Ishikawa (cell line): ENCODE measurements around the gene MACF1.

Experiments used
- EGR1 ChIP-seq: IDR thresholded peaks from 2 replicates; pipeline ENCODE4 v1.6.1; 2012
- RAD21 ChIP-seq: IDR thresholded peaks from 2 replicates; pipeline ENCODE4 v1.6.1; 2012; ENCODE audit warnings: low read depth
- TAF1 ChIP-seq: IDR thresholded peaks from 2 replicates; pipeline ENCODE4 v1.6.1; 2012; ENCODE audit warnings: low read depth, mild to moderate bottlenecking
- TCF12 ChIP-seq: IDR thresholded peaks from 2 replicates; pipeline ENCODE4 v1.6.1; 2012; ENCODE audit warnings: low read depth
- YY1 ChIP-seq: IDR thresholded peaks from 2 replicates; pipeline ENCODE4 v1.6.1; 2012; ENCODE audit warnings: low read depth
- TF ChIP-seq, protein P1 (sequence below): IDR thresholded peaks from 2 replicates; pipeline ENCODE4 v1.6.1; 2012; ENCODE audit warnings: low read depth, mild to moderate bottlenecking

DNA sequence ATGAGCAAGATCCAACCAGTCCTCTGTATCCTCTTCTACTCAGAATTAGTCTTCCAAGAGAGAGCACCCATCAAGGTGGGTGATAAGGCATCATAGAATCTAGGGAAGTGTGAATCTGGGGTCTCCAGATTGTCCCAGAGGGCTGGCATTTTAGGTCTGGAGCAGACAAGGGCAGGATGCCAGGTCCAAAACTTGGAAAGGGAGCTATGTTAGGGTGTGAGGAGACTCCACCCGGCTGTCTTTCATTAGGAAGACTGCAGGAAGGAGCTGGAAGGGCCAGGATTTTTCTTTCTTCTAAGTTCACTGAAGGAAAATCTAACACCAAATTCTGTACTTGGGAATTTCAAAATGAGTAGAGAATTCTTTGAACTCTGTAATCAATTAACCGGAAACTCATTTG lies 200.9 kb downstream of the MACF1 start:
- TF ChIP-seq YY1 = no peak
- no peak for TF ChIP-seq TAF1
- TF ChIP-seq EGR1 = no peak
- TF ChIP-seq TCF12 = no peak
- TF ChIP-seq, protein P1, sequence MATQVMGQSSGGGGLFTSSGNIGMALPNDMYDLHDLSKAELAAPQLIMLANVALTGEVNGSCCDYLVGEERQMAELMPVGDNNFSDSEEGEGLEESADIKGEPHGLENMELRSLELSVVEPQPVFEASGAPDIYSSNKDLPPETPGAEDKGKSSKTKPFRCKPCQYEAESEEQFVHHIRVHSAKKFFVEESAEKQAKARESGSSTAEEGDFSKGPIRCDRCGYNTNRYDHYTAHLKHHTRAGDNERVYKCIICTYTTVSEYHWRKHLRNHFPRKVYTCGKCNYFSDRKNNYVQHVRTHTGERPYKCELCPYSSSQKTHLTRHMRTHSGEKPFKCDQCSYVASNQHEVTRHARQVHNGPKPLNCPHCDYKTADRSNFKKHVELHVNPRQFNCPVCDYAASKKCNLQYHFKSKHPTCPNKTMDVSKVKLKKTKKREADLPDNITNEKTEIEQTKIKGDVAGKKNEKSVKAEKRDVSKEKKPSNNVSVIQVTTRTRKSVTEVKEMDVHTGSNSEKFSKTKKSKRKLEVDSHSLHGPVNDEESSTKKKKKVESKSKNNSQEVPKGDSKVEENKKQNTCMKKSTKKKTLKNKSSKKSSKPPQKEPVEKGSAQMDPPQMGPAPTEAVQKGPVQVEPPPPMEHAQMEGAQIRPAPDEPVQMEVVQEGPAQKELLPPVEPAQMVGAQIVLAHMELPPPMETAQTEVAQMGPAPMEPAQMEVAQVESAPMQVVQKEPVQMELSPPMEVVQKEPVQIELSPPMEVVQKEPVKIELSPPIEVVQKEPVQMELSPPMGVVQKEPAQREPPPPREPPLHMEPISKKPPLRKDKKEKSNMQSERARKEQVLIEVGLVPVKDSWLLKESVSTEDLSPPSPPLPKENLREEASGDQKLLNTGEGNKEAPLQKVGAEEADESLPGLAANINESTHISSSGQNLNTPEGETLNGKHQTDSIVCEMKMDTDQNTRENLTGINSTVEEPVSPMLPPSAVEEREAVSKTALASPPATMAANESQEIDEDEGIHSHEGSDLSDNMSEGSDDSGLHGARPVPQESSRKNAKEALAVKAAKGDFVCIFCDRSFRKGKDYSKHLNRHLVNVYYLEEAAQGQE = no peak
- TF ChIP-seq RAD21 = no peak
